ENCODE measurements around the gene ZNF330.

GRCh38 chr4:141275834-141276233 is 55.1 kb downstream of the ZNF330 start:
- TF ChIP-seq, protein P1, sequence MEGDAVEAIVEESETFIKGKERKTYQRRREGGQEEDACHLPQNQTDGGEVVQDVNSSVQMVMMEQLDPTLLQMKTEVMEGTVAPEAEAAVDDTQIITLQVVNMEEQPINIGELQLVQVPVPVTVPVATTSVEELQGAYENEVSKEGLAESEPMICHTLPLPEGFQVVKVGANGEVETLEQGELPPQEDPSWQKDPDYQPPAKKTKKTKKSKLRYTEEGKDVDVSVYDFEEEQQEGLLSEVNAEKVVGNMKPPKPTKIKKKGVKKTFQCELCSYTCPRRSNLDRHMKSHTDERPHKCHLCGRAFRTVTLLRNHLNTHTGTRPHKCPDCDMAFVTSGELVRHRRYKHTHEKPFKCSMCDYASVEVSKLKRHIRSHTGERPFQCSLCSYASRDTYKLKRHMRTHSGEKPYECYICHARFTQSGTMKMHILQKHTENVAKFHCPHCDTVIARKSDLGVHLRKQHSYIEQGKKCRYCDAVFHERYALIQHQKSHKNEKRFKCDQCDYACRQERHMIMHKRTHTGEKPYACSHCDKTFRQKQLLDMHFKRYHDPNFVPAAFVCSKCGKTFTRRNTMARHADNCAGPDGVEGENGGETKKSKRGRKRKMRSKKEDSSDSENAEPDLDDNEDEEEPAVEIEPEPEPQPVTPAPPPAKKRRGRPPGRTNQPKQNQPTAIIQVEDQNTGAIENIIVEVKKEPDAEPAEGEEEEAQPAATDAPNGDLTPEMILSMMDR (IDR thresholded peaks at IDR 0.05; ENCODE audit: low read depth, low read length): no peak
- TF ChIP-seq EZH2phosphoT487 (IDR thresholded peaks at IDR 0.05; ENCODE audit: low read depth): no peak
